NAMALWA (cell line): ENCODE results near the gene KIF11.

Experiments
- DNase-seq: peaks from one replicate; pipeline ENCODE4 v3.0.0-alpha.2; 2015; ENCODE audit warnings: low spot score

KIF11 gene

GRCh38 chr10:92681306-92681834, 88.4 kb downstream of the KIF11 start:
- DNase-seq: no peak

- no peak for DNase-seq
Measured at GRCh38 chr10:92688573-92688926, 95.6 kb downstream of the KIF11 start.

- DNase-seq: peak; percentile 53
Measured at GRCh38 chr10:92688927-92689662, 96.2 kb downstream of the KIF11 start.

GRCh38 chr10:92689663-92690210, 96.8 kb downstream of the KIF11 start, which contains the start of gene HHEX:
HHEX (plus strand) TSS chr10:92689955; CDS start chr10:92689987, 32 bp downstream.
- peak; percentile 63 for DNase-seq

DNA sequence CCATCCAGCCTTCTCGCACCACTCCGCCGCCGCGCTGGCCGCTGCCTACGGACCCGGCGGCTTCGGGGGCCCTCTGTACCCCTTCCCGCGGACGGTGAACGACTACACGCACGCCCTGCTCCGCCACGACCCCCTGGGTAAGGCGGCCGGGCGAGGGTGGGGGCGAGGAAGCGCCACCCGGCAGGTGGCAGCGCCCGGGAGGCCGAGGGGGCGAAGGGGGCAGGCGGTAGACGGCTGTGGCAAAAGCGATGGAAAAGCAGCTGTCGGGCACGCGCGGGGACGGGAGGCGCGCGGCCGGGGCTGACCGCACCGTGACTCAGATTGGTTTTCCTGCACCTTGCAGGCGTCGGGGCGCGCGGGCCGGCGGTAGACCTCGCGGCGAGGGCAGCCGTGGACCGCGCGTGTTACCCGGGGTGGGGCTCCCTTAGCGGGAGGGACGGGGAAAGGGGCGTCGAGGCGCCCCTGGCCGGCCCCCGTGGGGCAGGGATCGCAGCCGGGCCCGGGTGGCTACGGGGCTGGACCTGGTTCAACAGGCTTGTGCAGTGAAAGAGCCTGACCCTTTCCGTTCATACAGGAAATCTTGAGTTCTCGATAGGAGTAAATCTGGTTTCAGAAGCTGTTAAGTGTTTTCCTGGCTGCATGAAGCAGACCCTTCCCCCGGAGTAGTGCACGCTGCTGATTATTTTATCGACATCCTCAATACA, 97.4 kb downstream of the KIF11 start:
- peak; percentile 33 for DNase-seq

GRCh38 chr10:92690915-92691590, 98.1 kb downstream of the KIF11 start:
- no peak for DNase-seq

GRCh38 chr10:92691591-92692079, 98.7 kb downstream of the KIF11 start:
- no peak for DNase-seq

GRCh38 chr10:92692080-92692671, 99.2 kb downstream of the KIF11 start:
- DNase-seq: no peak

- no peak for DNase-seq
Measured at GRCh38 chr10:92692697-92693533, 100.0 kb downstream of the KIF11 start.

- no peak for DNase-seq
Measured at GRCh38 chr10:92693534-92693893, 100.6 kb downstream of the KIF11 start.

DNA sequence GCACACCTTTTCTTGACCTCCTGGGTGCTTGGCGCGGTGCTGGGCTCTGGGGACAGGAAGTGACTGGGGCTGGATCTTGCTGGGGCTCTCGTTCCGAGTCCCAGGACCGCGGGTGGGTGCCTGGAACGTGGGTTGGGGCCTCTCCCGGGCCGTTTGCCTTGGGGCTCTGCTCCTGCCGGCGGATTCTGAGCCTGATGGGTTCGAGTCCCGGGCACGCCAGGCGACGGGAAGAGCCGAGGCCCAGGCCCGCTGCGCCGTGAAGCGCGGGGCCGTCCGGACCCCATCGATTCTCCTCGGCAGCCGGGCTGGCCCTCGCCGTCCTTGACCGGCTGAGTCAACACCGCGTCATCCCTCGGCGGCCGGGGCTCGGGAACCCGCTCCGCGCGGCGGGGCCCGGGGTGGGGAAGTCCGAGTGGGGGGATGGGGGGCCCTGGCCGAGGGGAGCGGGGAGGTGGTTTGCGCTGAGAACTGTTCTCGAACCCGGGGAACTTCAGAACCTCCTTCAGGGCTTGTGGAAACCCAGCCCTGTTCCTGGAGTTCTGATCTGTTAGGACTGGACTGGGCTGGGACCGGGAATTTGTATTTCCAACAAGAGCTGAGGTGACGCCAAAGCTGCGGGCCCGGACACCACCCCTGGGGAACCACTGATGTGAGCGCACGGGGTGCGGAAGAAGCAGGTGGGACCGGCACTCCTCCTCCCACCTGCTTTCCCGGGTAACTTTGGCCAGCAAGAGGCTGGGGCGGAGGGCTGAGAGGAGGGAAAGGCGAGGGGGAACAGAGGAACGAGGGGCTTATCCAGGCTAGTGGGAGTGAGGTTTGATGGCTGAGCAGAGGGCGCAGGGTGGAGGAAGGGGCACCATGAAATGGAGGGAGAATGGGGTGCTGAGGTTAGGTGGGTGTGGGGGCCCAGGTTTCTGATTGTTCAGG, 103.0 kb downstream of the KIF11 start:
- DNase-seq: no peak

- DNase-seq: no peak
Measured at GRCh38 chr10:92696606-92697383, 103.9 kb downstream of the KIF11 start.

GRCh38 chr10:92697663-92698511, 105.0 kb downstream of the KIF11 start:
- DNase-seq: no peak

- no peak for DNase-seq
Measured at GRCh38 chr10:92699193-92699517, 106.2 kb downstream of the KIF11 start.

DNA sequence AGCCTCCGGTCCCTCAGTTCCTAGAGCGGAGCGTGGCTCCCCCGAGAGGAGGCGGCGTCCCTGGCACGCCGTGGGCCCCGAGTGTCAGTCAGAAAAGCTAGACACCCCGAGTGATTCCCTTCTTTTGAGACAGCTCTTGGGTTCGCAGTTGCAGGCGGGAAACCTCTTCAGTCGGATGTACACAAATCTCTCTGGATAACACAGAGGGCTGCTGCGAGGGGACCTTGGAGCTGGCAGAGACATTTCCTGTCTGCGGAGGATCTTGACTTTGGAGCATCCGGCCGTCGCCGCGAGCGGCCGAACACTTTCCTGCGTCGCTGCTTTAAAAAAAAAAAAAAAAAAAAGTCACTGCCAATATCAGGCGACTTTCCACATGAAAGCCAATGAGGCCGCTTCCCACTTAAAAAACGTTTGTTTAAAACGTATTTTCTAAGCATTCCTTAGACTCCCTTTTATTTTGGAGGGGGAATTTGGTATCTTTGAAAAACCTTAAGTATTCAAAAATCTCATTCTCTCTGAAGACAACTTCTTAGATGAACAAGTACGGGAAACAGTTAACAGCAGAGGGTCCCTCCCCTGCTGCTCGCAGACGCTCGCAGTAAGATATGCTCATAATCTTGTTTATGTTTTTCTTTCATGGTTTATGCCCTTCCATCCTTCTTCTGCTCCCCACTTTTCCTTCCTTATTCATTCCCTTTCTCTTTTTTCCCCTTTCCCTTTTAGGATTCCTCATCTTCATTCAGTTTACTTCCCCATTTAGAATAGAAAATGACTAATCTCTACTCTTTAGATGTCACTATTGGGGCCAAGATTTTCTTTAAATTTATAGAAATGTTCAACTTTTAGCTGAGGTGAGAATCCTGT, 106.8 kb downstream of the KIF11 start:
- peak; percentile 39 for DNase-seq

- DNase-seq: peak; percentile 17
Measured at GRCh38 chr10:92702301-92702916, 109.5 kb downstream of the KIF11 start.
